ENCODE data around the gene TPSD1. TPM values are rescaled to one million over a fixed set of nuclear protein-coding genes. Genes with fewer than 3 reads are reported as not detected.

Gene TPSD1
- total RNA-seq, 1 experiment from 2014 or later, result 0.26 TPM

- intact Hi-C loops (cut with micrococcal nuclease; ENCODE audit: unreplicated experiment), result no loop called here
Measured at GRCh38 chr16:1209081-1209480, 46.8 kb upstream of the TPSD1 start.

GRCh38 chr16:1210461-1210860 is 45.4 kb upstream of the TPSD1 start:
- TF ChIP-seq REST (IDR thresholded peaks at IDR 0.05; ENCODE audit: insufficient read depth in 1 of 2, low read depth in 2 of 2, low read length in 1 of 2), result no peak
- no peak for TF ChIP-seq POLR2AphosphoS5 (IDR thresholded peaks at IDR 0.05; ENCODE audit: low read depth, low read length)
- no peak for TF ChIP-seq TCF7L2 (IDR thresholded peaks at IDR 0.05; ENCODE audit: low read depth, low read length)
- TF ChIP-seq CTCF (IDR thresholded peaks at IDR 0.05), result no peak
- no peak for TF ChIP-seq SIN3A (IDR thresholded peaks at IDR 0.05; ENCODE audit: borderline replicate concordance, insufficient read depth, low read depth, low read length)
- BruUV-seq (replicated peaks), result no TSS peak
- Histone ChIP-seq H3K27ac (ENCODE audit: low read length) (no peak overlapping the region), H3K27me3 (ENCODE audit: control insufficient read depth, insufficient read depth, low read length) (no peaks in the 10 kb centered on the region), H3K4me1 (ENCODE audit: control insufficient read depth, insufficient read depth, low read length) (no peaks in the 10 kb centered on the region), H3K9me3 (ENCODE audit: control insufficient read depth, insufficient read depth, low read depth, low read length) (no peaks in the 10 kb centered on the region), H3K36me3 (ENCODE audit: control insufficient read depth, insufficient read depth, low read length) (no peaks in the 10 kb centered on the region; the same call in 1 of the 2 replicates), H3K4me3 (ENCODE audit: low read depth in 2 of 2, low read length in 2 of 2) (no peak overlapping the region)
- ChIA-PET POLR2A (no interaction called here), CTCF (no interaction called here)
- ATAC-seq (no peak), DNase-seq (ENCODE audit: low read depth, low spot score) (no peak)
- intact Hi-C loops (cut with micrococcal nuclease; ENCODE audit: unreplicated experiment), result no loop called here
- in situ Hi-C loops (cut with HindIII; ENCODE audit: low pct_unique_long_range_greater_than_20kb, low sequenced_read_pairs), result no loop called here

More at GRCh38 chr16:1209081-1209480, 46.8 kb upstream of the TPSD1 start:
- ATAC-seq (no peak), DNase-seq (ENCODE audit: low read depth, low spot score) (no peak)
- H3K4me1 ChIP-seq (ENCODE audit: control insufficient read depth, insufficient read depth, low read length), result no peaks in the 10 kb centered on the region
- POLR2A ChIA-PET, result no interaction called here
- CTCF ChIA-PET, result no interaction called here
- H3K4me3 ChIP-seq (ENCODE audit: low read depth in 2 of 2, low read length in 2 of 2), result no peak overlapping the region
- no peaks in the 10 kb centered on the region for H3K9me3 ChIP-seq (ENCODE audit: control insufficient read depth, insufficient read depth, low read depth, low read length)
- H3K27me3 ChIP-seq (ENCODE audit: control insufficient read depth, insufficient read depth, low read length), result no peaks in the 10 kb centered on the region
- no TSS peak for BruUV-seq (replicated peaks)
- no peak overlapping the region for H3K27ac ChIP-seq (ENCODE audit: low read length)
- H3K36me3 ChIP-seq (ENCODE audit: control insufficient read depth, insufficient read depth, low read length), result no peaks in the 10 kb centered on the region; the same call in 1 of the 2 replicates
- TF ChIP-seq TCF7L2 (IDR thresholded peaks at IDR 0.05; ENCODE audit: low read depth, low read length) (no peak), CTCF (IDR thresholded peaks at IDR 0.05) (no peak), SIN3A (IDR thresholded peaks at IDR 0.05; ENCODE audit: borderline replicate concordance, insufficient read depth, low read depth, low read length) (no peak), POLR2AphosphoS5 (IDR thresholded peaks at IDR 0.05; ENCODE audit: low read depth, low read length) (no peak), REST (IDR thresholded peaks at IDR 0.05; ENCODE audit: insufficient read depth in 1 of 2, low read depth in 2 of 2, low read length in 1 of 2) (no peak)
- in situ Hi-C loops (cut with HindIII; ENCODE audit: low pct_unique_long_range_greater_than_20kb, low sequenced_read_pairs), result no loop called here

Data from Panc1 (cell line).